ENCODE results near the gene NAB1.
A peak's percentile ranks its signal among the peaks of the same experiment; 100 is the strongest.

NAB1 gene

DNA sequence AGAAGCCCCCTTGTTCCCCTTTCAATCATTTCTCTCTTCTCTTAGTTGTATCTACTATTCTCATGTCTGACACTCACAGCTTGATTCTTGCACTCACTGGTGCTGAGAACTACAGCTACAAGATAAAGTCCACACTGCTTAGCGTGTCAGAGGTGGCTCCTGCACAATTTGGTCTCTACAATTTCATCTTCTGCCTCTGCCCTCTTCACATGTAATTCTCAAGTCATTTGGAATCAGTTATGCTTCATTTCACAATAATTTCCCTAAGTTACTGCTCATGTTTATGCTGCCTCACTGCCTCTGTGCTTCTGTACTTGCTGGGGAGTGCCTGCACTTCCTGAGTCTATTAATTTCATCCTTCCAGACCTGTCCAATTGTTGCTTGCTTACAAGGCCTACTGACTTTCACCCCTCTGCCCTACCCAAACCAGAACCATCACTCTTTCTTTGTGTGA is 11.6 kb upstream of the NAB1 start:
- no peak for DNase-seq (ENCODE audit: low read depth in 2 of 2)

DNA sequence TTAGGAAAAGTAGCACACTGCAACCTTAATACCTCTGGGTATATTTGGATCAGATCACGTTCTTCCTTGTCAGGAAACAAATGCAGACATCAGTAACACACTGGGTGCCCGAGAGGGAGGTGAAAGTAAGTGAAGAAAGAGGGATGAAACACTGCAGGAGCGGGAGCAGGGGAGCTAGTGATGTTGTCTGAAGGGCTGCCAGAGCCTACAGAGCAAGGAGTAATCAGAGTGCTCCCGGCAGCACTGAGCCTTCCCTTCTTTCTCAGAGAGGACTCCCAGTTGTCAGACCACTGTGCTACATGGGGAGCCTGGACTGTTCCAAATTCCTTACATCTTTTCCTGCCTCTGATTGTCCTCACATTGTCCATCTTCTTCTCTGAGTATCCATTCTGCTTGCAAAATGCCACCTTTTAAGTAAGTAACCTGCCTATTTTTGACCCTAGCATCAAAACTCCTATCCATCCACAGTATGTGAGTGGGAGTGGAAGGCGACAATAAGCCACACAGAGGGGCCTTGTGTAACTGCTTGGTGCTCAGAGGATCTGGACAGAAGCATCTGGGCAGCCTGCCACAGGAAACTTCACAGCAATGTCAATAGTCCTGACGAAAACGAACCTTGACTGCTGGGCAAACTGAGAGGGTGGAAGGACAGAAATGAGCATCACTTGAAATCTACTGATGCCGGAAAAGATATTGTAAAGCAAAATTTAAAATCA is 10.8 kb upstream of the NAB1 start:
- no peak for DNase-seq (ENCODE audit: low read depth in 2 of 2)

DNA sequence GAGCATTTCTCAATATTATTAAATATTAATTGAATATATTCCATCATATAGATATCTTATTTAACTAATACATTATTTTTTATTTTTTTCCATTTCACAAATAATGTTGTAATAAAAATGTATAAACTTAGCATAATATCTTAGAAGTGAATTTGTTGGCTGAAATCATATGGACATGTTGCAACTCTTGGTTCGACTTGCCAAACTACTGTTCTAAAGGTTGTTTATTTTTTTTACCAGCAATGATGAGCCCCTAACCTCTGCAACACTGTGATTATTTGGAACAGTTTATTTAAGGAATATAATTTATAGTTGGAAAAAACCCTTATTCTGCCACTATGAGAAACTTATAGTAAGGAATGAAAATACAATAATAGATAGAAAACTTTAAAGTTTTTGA is 8.8 kb upstream of the NAB1 start:
- no peak for DNase-seq (ENCODE audit: low read depth in 2 of 2)

DNA sequence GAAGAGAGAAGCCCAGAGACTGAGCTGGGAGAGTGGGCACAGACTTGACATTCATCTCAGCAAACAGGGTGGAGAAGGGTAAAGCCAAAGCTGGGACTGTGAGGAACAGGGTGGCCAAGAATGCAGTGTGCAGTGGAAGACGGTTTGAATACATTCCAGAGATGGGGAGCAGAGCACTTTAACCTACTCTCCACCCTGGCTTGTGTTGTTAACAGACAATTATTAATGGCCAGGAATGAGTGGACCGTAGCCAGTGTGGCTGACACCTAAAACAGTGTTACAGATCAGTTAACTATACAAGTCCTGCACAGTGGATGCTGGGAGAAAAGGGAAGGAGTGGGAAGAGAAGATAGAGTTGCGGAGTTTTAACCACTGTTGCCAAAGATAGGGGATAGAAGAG is 7.4 kb upstream of the NAB1 start:
- no peak for DNase-seq (ENCODE audit: low read depth in 2 of 2)

DNA sequence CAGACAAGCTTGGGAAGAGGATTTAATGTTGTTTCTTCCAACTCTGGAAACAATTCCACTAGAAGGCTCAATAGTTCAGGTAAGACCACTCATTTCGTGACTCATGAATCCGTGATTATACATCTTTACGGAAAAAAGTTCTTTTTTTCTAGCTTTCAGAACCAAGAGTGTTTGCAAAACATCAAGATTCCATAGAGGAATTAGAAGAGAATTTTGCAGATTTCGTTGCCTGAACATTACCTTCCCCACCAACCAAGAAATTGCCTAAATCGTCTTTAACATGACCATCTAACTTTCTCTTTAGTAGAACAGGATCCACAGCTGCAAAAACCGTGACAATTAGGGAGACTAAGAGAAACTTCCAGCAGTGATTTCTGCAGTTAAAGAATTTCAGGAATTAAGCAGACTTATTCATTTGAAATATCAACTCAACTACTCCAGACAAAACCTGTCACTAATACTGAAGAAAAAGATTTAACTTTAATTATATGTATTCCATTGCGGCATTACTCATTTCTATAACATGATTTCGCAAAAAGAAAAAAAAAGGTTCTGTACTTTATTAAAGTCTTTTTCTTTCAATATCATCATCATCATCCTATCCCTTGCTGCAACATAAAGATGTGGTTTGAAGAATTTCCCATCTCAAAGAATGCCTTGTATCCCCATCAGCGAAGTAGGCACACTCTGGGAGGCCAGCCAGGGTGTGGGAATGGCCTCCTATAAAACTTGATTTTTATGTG is 1.9 kb upstream of the NAB1 start:
- DNase-seq (ENCODE audit: low read depth in 2 of 2) = peak; percentile 60 to 65

DNA sequence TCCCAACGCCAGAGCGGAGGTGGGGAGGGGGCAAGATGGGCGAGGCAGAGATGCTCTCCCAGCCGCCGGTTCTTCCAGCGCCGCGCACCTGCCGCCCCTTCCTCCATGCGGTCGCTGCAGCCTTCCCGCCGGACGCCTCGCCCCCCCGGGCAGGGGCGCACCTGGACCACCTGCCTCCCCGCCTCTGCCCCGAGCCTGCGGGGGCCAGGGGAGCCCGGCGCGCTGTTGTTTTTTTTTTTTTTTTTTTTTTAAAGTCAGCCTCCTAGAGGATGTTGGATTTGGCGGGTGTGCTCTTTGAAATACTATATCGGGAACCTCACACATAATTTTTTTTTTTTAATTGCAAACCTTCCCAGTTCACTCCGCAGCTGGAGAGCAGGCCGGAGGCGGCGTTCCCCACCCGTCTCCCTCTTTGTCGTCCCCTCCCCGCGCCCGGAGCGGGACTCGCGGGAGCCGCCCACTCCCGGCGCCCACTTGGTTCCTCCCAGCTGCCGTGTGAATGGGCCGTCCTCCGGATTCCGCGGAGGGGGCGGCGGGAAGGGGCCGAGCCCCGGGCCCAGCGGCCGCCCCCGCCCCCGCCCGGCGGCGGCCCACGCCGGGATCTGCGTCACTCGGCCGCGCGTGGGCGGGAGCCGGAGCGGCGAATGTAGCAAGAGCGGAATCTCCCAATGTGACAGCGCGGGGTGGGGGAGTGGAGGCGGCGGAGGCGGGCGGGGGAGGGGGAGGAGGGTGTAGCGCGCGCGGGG is 421 bp upstream of the NAB1 start:
- DNase-seq (ENCODE audit: low read depth in 2 of 2) = peak; percentile 67

DNA sequence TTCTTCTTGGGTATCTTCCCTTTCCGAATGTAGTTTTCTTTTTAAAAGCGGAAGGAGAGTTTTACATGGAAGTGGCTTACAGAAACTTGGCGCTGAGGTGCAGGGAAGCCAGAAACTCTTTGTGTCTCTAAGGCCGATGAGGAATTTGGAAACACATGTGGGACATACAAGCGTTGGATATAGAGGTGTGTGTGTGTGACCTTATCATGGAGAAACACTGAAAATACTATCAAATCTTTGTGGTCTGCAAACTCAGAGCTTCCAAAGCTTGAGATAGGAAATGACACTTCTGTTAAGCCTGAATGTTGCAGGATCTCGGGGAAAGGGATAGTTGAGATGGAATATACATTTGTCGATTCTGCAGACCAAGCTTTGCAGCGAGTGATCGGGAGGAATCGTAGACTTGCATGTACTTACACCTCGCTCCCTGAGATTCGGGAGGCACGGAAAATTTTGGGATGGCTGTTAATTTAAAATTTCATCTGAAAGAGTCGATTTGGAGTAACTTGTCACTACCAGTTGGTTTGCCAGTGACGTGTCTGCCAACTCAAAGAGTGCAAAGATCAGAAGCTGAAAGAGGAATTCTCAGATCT is 1.0 kb downstream of the NAB1 start:
- no peak for DNase-seq (ENCODE audit: low read depth in 2 of 2)

DNA sequence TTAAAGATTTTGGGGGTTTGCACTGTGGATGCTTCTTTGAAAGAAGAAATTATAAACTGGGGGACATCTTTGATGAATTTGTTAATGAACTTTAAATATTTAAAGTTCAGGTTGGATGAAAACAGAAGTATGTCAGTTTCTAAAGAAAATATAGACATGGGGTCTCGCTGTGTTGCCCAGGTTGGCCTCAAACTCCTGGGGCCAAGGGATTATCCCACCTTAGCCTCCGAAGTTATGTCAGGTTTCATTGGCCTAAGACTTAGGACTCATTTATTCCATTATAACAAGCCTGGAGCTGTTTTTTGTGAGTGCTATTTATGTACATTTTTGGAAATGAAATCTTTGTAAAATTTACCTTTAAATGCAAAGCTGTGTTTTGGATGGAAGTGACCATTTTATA is 2.5 kb downstream of the NAB1 start:
- no peak for DNase-seq (ENCODE audit: low read depth in 2 of 2)

DNA sequence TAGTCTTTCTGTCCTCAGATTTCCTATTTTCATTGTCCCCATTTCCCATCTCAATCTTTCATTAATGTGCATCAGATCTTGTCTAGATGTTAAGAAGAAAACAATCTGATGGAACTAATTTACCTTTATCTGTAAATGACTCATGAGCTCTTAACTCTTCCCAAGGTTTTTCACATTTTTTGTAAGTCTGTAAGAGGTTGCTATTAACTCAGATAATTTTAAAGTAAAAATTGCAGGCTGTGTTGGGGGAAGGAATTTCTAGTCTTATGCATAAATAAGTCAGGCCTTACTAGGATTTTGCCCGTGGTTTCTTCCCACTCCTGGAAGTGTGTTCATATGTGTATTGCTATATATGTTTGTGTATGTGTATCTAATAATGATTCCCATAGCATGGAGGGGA is 4.3 kb downstream of the NAB1 start:
- no peak for DNase-seq (ENCODE audit: low read depth in 2 of 2)

DNA sequence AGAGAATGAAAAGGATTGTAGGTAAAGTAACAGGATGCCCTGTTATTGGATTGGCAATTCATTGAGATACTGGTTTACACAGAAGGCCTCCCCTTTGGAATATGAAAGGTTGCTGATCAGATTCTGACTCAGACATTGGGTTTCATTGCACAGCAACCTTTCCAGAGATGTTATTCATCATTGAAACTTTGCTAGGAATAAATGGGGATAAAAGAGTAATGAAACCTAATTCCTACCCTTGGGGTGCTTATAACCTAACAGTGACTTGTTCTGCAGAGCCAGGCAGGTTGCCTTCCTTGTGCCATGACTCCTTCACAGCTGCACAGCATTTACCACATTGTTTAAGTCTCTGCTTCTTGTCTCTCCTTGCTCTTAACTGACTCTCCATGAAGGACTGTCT is 5.0 kb downstream of the NAB1 start:
- DNase-seq (ENCODE audit: low read depth in 2 of 2) = no peak

DNA sequence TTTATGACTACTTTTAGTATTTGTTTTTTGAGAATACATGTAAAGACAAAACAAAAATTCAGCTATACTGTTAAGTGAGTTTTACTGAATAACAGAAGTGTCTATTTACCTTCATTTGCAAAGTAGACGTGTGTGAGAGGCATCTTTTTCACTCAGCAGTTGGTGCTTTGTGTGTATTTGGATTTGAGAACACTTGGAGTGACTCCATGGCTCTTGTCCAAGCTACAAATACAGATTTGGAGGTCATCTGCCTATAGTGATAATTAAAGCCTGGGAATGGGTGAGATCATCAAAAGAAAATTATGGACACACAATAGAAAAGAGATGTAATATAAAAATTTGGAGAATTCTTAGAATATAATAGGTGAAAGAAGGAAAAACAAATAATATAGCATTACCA is 6.2 kb downstream of the NAB1 start:
- DNase-seq (ENCODE audit: low read depth in 2 of 2) = no peak

DNA sequence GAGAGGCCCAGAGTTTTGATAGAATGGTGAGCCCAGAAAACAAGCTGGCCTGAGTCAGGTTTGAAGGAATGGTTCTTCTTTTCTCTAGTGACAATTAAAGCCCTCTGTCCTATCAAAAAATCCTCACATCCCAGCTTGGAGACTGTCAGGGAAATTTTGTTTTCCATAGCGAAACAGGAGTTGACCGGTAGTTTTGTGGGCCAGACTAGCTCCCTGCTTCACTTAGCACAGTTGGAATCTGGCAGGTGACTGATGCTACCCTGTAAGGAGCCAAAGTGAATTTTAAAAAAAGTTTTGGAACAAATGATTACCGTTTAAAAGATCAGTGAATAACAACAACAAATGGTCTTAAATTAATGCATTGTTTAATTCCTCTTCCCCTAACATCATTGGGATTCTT is 6.7 kb downstream of the NAB1 start:
- DNase-seq (ENCODE audit: low read depth in 2 of 2) = no peak

DNA sequence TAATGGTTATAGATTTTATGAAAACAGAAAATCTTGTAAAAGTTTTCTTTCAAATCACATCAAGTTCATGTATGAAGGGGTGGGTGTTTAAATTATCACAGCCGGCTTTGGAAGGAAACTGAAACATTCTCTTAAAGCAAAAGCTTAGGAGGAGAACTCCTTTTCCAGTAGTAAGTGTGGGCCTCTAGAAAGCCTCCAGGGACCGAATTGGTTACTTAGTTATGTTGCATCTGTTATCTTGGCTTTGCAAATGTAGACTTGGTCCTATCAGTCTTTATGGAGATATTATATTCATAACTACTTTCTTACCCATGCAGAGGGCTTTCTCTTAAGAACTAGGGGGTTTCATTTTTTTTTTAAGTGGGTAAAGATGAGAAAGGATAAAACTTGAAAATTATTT is 7.4 kb downstream of the NAB1 start:
- no peak for DNase-seq (ENCODE audit: low read depth in 2 of 2)

DNA sequence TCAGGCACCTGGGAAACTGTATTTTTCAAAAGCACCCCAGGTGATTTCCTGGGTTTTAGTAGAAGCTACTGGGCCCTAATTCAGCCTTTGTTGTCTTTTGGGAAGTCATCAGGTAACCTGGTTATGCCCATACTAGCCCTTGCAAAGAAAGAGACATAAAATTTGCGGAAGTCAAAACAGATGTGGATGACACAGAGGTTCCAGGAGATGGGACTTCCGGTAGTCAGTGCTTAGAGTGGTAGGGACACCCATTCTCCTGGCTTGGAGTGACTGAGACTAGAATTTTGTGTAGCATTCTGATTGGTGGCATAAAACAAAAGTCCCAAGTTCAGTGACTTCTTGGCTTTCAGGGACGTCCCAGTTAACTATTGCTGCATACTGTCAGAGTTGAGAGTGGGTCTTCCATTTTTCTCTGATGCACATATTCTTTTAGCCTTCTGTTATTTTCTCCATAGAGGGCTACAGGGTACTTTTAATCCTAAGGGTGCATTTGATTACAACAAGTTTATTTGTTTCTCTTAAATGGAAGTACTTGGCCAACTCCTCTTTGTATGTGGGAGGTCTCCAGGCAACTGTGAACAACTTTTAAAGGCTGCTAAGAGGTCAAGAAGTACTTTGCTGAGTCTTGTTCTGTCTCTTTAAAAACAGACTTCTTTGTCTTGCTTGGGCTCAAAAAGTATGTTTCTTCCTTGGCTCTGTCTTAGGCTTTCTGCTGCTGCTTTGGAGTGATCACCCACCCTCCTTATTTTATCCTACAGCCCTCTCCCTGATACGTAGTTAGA is 8.8 kb downstream of the NAB1 start:
- DNase-seq (ENCODE audit: low read depth in 2 of 2) = no peak

DNA sequence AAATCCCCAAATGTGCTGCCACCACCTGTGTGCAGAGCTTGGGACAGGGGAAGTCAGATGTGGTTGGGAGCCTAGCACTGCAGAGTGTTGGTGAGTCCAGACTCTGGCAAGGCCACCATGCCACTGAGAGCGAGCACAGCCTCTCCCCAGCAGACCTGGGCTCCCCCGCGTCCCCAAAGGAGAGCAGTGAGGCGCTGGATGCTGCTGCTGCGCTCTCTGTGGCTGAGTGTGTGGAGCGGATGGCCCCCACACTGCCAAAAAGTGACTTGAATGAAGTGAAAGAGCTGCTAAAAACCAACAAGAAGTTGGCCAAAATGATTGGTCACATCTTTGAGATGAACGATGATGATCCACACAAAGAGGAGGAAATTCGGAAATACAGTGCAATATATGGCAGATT is 10.7 kb downstream of the NAB1 start:
- DNase-seq (ENCODE audit: low read depth in 2 of 2) = no peak

DNA sequence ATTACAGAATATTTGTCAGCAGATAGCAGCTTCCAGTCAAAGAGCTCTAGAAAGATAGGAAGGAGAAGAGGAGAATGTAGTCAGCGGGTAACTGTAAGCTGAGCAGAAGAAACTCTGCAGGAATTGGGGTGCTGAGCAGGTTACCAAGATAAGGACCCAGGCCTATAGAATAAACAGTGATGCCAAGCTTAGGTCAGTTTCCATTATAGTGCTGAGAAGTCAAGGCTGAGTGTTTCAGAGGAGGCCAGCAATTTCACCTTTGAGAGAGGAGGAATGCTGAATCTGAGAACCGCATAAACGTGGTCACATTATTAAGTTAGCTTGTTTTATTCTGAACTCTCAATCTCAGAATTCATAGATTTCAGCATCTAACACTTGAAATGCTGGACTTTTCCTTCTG is 13.9 kb downstream of the NAB1 start:
- DNase-seq (ENCODE audit: low read depth in 2 of 2) = no peak

DNA sequence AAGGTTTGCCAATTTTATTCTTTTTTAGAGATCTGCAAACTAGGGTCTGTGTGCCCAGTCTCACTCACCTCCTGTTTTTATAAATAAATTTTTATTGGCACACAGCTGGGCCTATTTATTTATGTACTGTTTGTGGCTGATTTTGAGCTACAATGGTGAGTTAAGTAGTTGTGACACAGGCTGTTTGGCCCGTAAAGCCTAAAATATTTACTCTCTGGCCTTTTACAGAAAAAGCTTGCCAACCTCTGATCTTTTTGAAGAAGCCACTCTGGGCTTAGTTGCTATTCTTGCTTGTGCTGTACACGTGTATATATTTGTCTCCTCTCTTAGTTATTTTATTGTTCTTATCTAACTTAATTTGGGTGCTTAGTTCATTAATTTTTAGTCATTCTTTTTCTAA is 14.5 kb downstream of the NAB1 start:
- no peak for DNase-seq (ENCODE audit: low read depth in 2 of 2)

DNA sequence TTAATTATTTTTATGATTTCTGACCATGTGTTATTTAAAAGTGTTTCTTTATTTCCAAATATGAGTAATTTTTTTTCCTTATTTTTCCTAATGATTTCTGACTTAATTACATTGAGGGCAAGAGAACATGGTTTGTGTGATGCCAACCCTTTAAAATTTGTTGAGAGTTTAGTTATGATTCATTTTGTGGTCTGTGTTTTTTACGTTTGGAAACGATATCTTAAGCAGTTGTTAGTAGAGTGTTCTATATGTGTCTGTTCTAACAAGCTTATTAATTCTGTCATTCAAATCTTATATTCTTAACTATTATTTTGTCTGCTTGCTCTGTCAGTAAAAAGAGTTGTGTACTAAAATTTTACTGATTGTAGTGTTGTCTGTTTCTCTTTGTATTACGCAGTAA is 15.0 kb downstream of the NAB1 start:
- DNase-seq (ENCODE audit: low read depth in 2 of 2) = no peak

DNA sequence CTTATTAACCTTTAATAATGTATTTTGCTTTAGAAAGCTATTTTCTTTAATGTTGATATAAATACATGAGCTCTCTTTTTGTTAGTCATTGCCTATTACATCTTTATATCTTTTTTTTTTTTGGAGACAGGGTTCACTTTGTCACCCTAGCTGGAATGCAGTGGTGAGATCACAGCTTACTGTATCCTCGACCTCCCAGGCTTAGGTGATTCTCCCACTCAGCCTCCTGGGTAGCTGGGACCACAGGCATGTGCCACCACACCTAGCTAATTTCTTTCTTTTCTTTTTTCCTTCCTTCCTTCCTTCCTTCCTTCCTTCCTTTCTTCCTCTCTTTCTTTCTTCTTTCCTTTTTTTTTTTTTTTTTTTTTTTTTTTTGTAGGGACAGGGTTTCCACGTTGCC is 15.4 kb downstream of the NAB1 start:
- no peak for DNase-seq (ENCODE audit: low read depth in 2 of 2)

DNA sequence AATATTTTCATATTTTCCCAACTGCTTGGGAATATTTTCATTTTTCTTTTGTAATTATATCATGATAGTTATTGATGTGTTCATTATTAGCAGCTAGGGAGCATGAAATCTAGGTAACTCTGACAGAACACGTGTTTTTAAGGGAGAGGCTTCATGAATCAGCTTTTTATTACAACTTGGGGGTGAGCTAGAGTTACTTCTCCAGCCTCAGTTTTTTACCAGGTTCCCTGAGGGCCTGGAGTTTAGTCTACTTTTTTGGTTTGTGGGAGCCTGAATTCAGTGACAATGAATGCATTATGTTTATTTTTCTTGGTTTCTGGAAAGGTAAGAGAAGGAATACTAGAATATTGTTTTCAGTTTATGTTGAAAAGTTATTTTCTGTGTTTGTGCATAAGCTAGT is 18.0 kb downstream of the NAB1 start:
- no peak for DNase-seq (ENCODE audit: low read depth in 2 of 2)

DNA sequence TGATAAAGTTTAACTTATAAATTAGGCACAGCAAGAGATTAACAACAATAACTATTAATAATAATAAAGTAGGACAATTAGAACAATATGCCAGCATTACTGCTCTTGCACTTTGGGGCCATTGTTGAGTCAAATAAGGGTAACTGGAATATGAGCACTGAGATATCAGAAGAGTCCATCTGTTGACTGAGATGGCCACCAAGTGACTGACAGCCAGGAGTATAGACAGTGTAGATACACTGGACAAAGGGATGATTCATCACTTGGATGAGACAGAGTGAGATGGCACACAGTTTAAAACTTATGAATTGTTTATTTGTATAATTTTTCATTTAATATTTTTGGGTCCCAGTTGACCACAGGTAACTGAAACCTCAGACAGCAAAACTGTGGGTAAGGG is 20.0 kb downstream of the NAB1 start:
- no peak for DNase-seq (ENCODE audit: low read depth in 2 of 2)
